Measurements from ENCODE around the gene CSRNP3. TPM values are rescaled to one million over a fixed set of nuclear protein-coding genes. Genes with fewer than 3 reads are reported as not detected.

Gene CSRNP3
- total RNA-seq, 1 experiment from 2014 or later = 0.05 TPM

GRCh38 chr2:165420231-165420630, 49.3 kb upstream of the CSRNP3 start:
- no TSS peak for BruUV-seq (replicated peaks)
- ATAC-seq = no peak
- POLR2A ChIA-PET = no interaction called here

More at GRCh38 chr2:165420231-165420630, 49.3 kb upstream of the CSRNP3 start:
- Histone ChIP-seq H3K27ac (ENCODE audit: low read depth, low read length) (no peak overlapping the region), H3K4me3 (replicated peaks in 1 of 2; ENCODE audit: low read depth in 1 of 2, low read length in 2 of 2) (no peak overlapping the region), H3K36me3 (ENCODE audit: control insufficient read depth in 1 of 2, insufficient read depth in 2 of 2, low read length in 2 of 2) (no peaks in the 10 kb centered on the region), H3K9ac (ENCODE audit: low read length) (no peak overlapping the region), H3K4me1 (ENCODE audit: control insufficient read depth in 1 of 2, insufficient read depth in 2 of 2, low read length in 2 of 2) (no peaks in the 10 kb centered on the region), H3K79me2 (ENCODE audit: insufficient read depth, low read length) (no peaks in the 10 kb centered on the region), H2AFZ (ENCODE audit: low read depth, low read length, poor library complexity, severe bottlenecking) (no peak overlapping the region), H4K20me1 (ENCODE audit: insufficient read depth) (no peaks in the 10 kb centered on the region), H3K27me3 (ENCODE audit: insufficient read depth, low read length) (no peaks in the 10 kb centered on the region), H3K4me2 (ENCODE audit: low read length) (no peak overlapping the region), H3K9me3 (ENCODE audit: control insufficient read depth in 1 of 2, insufficient read depth in 1 of 2, low read depth in 1 of 2, low read length in 2 of 2) (no peaks in the 10 kb centered on the region), H3K9me2 (ENCODE audit: insufficient read depth) (no peaks in the 10 kb centered on the region)
- intact Hi-C loops (cut with micrococcal nuclease) = no loop called here
- RAD21 ChIA-PET (ENCODE audit: low non-redundant PET in 1 of 2, low total read pairs in 2 of 2, uncharacterized antibody in 2 of 2, unreplicated experiment in 2 of 2) = no interaction called here
- TF ChIP-seq MAX (IDR thresholded peaks at IDR 0.05) = no peak
- no peak for TF ChIP-seq REST (IDR thresholded peaks at IDR 0.05; ENCODE audit: low read depth)
- no peak for TF ChIP-seq CBX3 (IDR thresholded peaks at IDR 0.05; ENCODE audit: low read depth)
- no peak for TF ChIP-seq CEBPB (IDR thresholded peaks at IDR 0.05; ENCODE audit: low read depth)
- no peak for TF ChIP-seq ZFX (IDR thresholded peaks at IDR 0.05)
- TF ChIP-seq SRF (IDR thresholded peaks at IDR 0.05; ENCODE audit: low read depth) = no peak
- TF ChIP-seq TCF7L2 (IDR thresholded peaks at IDR 0.05; ENCODE audit: borderline replicate concordance, extremely low read depth, insufficient read depth, insufficient read length) = no peak
- no peak for TF ChIP-seq EZH2 (IDR thresholded peaks at IDR 0.05)
- no peak for TF ChIP-seq EGR1 (IDR thresholded peaks at IDR 0.05; ENCODE audit: low read depth)
- no peak for TF ChIP-seq POLR2A (IDR thresholded peaks at IDR 0.05; ENCODE audit: borderline replicate concordance, extremely low read depth, insufficient read depth, insufficient read length)
- TF ChIP-seq RAD21 (IDR thresholded peaks at IDR 0.05; ENCODE audit: low read depth) = no peak
- TF ChIP-seq YY1 (IDR thresholded peaks at IDR 0.05; ENCODE audit: extremely low read depth, insufficient replicate concordance, low read depth, low read length) = no peak
- no peak for TF ChIP-seq ZNF274 (IDR thresholded peaks at IDR 0.05; ENCODE audit: low read depth, low read length)
- no peak for DNase-seq (ENCODE audit: low read depth, low spot score)
- CTCF ChIA-PET = no interaction called here
